HepG2 (cell line): ENCODE measurements around the gene ARL10. TPM values are rescaled to one million over a fixed set of nuclear protein-coding genes. Genes with fewer than 3 reads are reported as not detected.

Experiments used
- ARNTL ChIP-seq: sonication (generic); formaldehyde crosslinking; IDR thresholded peaks from 2 replicates; pipeline ENCODE4 v1.4.0; 2020; ENCODE audit warnings: mild to moderate bottlenecking, missing genetic modification reagents
- MIER3 ChIP-seq: IDR thresholded peaks from 2 replicates; pipeline ENCODE4 v1.6.1; 2016; ENCODE audit warnings: missing compliant biosample characterization, borderline replicate concordance
- ONECUT2 ChIP-seq: sonication (generic); formaldehyde crosslinking; IDR thresholded peaks from 2 replicates; pipeline ENCODE4 v1.4.0; 2020; ENCODE audit warnings: missing genetic modification reagents
- POGZ ChIP-seq: sonication (generic); formaldehyde crosslinking; IDR thresholded peaks from 2 replicates; pipeline ENCODE4 v1.4.0; 2020; ENCODE audit warnings: mild to moderate bottlenecking, missing genetic modification reagents
- SIN3A ChIP-seq: IDR thresholded peaks from 2 replicates; pipeline ENCODE4 v1.6.1; 2011; ENCODE audit warnings: low read depth, mild to moderate bottlenecking, control low read depth, low read length, borderline replicate concordance
- SKI ChIP-seq: fragments of 450-650 bp; IDR thresholded peaks from one replicate; pipeline ENCODE4 v1.6.1; 2018; ENCODE audit warnings: mild to moderate bottlenecking; ENCODE audit not compliant: partially characterized antibody
- STAT5B ChIP-seq: sonication (generic); formaldehyde crosslinking; IDR thresholded peaks from 2 replicates; pipeline ENCODE4 v1.4.0; 2020; ENCODE audit warnings: missing genetic modification reagents
- TBX3 ChIP-seq: fragments of 450-650 bp; IDR thresholded peaks from 2 replicates; pipeline ENCODE4 v1.6.1; 2017; ENCODE audit warnings: antibody characterized with exemption, mild to moderate bottlenecking, inconsistent platforms, borderline replicate concordance
- ZFP82 ChIP-seq: sonication (generic); formaldehyde crosslinking; IDR thresholded peaks from 2 replicates; pipeline ENCODE4 v1.5.1; 2020; ENCODE audit warnings: mild to moderate bottlenecking, missing genetic modification reagents, borderline replicate concordance
- ZKSCAN8 ChIP-seq: IDR thresholded peaks from 2 replicates; pipeline ENCODE4 v1.6.1; 2016; ENCODE audit warnings: borderline replicate concordance, missing genetic modification reagents, missing compliant biosample characterization
- ZNF207 ChIP-seq: fragments of 450-650 bp; IDR thresholded peaks from 2 replicates; pipeline ENCODE4 v1.6.1; 2016; ENCODE audit warnings: antibody characterized with exemption, borderline replicate concordance
- ZNF317 ChIP-seq: sonication (generic); formaldehyde crosslinking; IDR thresholded peaks from 2 replicates; pipeline ENCODE4 v1.5.0; 2020; ENCODE audit warnings: mild to moderate bottlenecking, missing genetic modification reagents
- ZNF737 ChIP-seq: sonication (generic); formaldehyde crosslinking; IDR thresholded peaks from 2 replicates; pipeline ENCODE4 v1.5.0; 2020; ENCODE audit warnings: missing genetic modification reagents, mild to moderate bottlenecking, borderline replicate concordance
- ZNF839 ChIP-seq: sonication (generic); formaldehyde crosslinking; IDR thresholded peaks from 2 replicates; pipeline ENCODE4 v1.4.0; 2020; ENCODE audit warnings: missing genetic modification reagents, mild to moderate bottlenecking, borderline replicate concordance
- polyA plus RNA-seq, 8 experiments: library from polyadenylated mRNA; depleted of rRNA in 3 of 8; stranded (reverse) in 7 of 8; unstranded in 1 of 8; fragments of >200 nt; fragmentation: Illumina TruSeq in 4 of 8; extraction: Trizol in 4 of 8; gene quantifications; 2 replicates each; pipeline versions ENCODE4 v1.2.1 to v1.2.3, GENCODE V29; 2011 to 2016; ENCODE audit warnings: low read depth in 4 of 8, missing spikeins in 1 of 8, mixed read lengths in 1 of 8; ENCODE audit not compliant: insufficient read depth in 1 of 8
- total RNA-seq, 5 experiments: library from RNA; depleted of rRNA; stranded (reverse); fragments of >200 nt; fragmentation: Illumina TruSeq; extraction: Trizol; gene quantifications; 2 replicates each; pipeline ENCODE4 v1.2.3, GENCODE V29; 2016; ENCODE audit warnings: low read depth in 1 of 5
- TF ChIP-seq, protein P1 (sequence below): sonication (generic); formaldehyde crosslinking; IDR thresholded peaks from 2 replicates; pipeline ENCODE4 v1.5.0; 2020; ENCODE audit warnings: missing genetic modification reagents, mild to moderate bottlenecking, borderline replicate concordance
- TF ChIP-seq, protein P2 (sequence below): sonication (generic); formaldehyde crosslinking; conservative IDR thresholded peaks from 2 replicates; pipeline ENCODE4 v1.8.1; 2023; ENCODE audit warnings: missing genetic modification reagents
- TF ChIP-seq, protein P3 (sequence below): sonication (generic); formaldehyde crosslinking; conservative IDR thresholded peaks from 2 replicates; pipeline ENCODE4 v1.4.0; 2020; ENCODE audit warnings: missing genetic modification reagents
- TF ChIP-seq, protein P4 (sequence below): sonication (generic); formaldehyde crosslinking; IDR thresholded peaks from 2 replicates; pipeline ENCODE4 v1.8.1; 2022; ENCODE audit warnings: mild to moderate bottlenecking, missing genetic modification reagents
- TF ChIP-seq, protein P5 (sequence below): sonication (generic); formaldehyde crosslinking; conservative IDR thresholded peaks from 2 replicates; pipeline ENCODE4 v1.8.0; 2022; ENCODE audit warnings: mild to moderate bottlenecking, moderate library complexity, missing genetic modification reagents

ARL10 gene
- total and polyA plus RNA-seq, 2 of the 13 experiments (the other 11 are each of a cell fraction or from before 2014, with no cell fraction given): 0.18 to 0.50 TPM

DNA sequence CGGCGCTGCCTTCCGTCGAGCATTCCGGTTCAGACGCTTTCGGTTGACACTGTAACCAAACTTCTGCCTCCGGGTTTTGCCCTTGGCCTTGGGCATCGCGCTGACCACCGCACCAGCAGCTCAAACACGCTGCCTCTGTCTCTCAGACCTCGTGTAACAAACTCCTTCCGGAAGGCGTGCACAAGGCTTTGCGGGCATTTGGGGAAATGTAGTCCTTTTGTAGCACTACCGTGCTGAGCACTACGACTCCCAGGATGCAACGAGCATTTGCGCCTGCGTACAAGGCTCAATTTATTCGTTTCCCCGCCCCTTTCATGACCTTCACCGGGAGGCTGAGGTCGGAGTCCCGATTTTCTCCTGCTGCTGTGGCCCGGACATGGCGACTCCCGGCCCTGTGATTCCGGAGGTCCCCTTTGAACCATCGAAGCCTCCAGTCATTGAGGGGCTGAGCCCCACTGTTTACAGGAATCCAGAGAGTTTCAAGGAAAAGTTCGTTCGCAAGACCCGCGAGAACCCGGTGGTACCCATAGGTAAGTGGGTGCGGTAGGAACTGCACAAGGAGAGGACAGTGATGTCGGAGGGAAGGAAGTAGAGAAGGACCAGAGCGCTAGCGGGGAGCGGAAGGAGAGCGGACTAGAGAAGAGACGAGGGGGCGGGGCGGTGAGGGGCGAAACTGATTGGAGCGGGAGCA is 23.3 kb downstream of the ARL10 start, which contains the start of the genes HIGD2A and NOP16 (continued):
- no peak for TF ChIP-seq ZNF207
- TF ChIP-seq ONECUT2 (CRISPR knock-in tag): no peak
- peak; percentile 11; the same call in 1 of the 2 replicates for TF ChIP-seq MIER3 (CRISPR knock-in tag)
- TF ChIP-seq, protein P1, sequence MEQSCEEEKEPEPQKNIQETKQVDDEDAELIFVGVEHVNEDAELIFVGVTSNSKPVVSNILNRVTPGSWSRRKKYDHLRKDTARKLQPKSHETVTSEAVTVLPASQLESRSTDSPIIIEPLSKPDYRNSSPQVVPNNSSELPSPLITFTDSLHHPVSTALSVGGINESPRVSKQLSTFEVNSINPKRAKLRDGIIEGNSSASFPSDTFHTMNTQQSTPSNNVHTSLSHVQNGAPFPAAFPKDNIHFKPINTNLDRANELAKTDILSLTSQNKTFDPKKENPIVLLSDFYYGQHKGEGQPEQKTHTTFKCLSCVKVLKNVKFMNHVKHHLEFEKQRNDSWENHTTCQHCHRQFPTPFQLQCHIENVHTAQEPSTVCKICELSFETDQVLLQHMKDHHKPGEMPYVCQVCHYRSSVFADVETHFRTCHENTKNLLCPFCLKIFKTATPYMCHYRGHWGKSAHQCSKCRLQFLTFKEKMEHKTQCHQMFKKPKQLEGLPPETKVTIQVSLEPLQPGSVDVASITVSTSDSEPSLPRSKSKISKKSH (CRISPR knock-in tag): peak; percentile 91
- TF ChIP-seq ZNF839 (CRISPR knock-in tag): peak; percentile 11; the same call in 1 of the 2 replicates
- TF ChIP-seq POGZ (CRISPR knock-in tag): peak; percentile 94
- 0 out of 2 replicates have a peak, but pooled peaks have one; percentile 37 for TF ChIP-seq TBX3
- TF ChIP-seq, protein P2, sequence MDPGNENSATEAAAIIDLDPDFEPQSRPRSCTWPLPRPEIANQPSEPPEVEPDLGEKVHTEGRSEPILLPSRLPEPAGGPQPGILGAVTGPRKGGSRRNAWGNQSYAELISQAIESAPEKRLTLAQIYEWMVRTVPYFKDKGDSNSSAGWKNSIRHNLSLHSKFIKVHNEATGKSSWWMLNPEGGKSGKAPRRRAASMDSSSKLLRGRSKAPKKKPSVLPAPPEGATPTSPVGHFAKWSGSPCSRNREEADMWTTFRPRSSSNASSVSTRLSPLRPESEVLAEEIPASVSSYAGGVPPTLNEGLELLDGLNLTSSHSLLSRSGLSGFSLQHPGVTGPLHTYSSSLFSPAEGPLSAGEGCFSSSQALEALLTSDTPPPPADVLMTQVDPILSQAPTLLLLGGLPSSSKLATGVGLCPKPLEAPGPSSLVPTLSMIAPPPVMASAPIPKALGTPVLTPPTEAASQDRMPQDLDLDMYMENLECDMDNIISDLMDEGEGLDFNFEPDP (CRISPR knock-in tag): peak; percentile 95; the same call in 1 of the 2 replicates
- peak; percentile 96 for TF ChIP-seq SIN3A
- TF ChIP-seq ZFP82 (CRISPR knock-in tag): peak; percentile 73; the same call in 1 of the 2 replicates
- peak; percentile 35; the same call in 1 of the 2 replicates for TF ChIP-seq ZNF317 (CRISPR knock-in tag)
- TF ChIP-seq, protein P3, sequence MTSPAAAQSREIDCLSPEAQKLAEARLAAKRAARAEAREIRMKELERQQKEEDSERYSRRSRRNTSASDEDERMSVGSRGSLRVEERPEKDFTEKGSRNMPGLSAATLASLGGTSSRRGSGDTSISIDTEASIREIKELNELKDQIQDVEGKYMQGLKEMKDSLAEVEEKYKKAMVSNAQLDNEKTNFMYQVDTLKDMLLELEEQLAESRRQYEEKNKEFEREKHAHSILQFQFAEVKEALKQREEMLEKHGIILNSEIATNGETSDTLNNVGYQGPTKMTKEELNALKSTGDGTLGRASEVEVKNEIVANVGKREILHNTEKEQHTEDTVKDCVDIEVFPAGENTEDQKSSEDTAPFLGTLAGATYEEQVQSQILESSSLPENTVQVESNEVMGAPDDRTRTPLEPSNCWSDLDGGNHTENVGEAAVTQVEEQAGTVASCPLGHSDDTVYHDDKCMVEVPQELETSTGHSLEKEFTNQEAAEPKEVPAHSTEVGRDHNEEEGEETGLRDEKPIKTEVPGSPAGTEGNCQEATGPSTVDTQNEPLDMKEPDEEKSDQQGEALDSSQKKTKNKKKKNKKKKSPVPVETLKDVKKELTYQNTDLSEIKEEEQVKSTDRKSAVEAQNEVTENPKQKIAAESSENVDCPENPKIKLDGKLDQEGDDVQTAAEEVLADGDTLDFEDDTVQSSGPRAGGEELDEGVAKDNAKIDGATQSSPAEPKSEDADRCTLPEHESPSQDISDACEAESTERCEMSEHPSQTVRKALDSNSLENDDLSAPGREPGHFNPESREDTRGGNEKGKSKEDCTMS: no peak
- TF ChIP-seq, protein P4, sequence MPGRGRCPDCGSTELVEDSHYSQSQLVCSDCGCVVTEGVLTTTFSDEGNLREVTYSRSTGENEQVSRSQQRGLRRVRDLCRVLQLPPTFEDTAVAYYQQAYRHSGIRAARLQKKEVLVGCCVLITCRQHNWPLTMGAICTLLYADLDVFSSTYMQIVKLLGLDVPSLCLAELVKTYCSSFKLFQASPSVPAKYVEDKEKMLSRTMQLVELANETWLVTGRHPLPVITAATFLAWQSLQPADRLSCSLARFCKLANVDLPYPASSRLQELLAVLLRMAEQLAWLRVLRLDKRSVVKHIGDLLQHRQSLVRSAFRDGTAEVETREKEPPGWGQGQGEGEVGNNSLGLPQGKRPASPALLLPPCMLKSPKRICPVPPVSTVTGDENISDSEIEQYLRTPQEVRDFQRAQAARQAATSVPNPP (CRISPR knock-in tag): no peak
- TF ChIP-seq, protein P5, sequence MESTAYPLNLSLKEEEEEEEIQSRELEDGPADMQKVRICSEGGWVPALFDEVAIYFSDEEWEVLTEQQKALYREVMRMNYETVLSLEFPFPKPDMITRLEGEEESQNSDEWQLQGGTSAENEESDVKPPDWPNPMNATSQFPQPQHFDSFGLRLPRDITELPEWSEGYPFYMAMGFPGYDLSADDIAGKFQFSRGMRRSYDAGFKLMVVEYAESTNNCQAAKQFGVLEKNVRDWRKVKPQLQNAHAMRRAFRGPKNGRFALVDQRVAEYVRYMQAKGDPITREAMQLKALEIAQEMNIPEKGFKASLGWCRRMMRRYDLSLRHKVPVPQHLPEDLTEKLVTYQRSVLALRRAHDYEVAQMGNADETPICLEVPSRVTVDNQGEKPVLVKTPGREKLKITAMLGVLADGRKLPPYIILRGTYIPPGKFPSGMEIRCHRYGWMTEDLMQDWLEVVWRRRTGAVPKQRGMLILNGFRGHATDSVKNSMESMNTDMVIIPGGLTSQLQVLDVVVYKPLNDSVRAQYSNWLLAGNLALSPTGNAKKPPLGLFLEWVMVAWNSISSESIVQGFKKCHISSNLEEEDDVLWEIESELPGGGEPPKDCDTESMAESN (CRISPR knock-in tag): peak; percentile 61; the same call in 1 of the 2 replicates
- no peak for TF ChIP-seq SKI
- TF ChIP-seq ZNF737 (CRISPR knock-in tag): no peak
- TF ChIP-seq STAT5B (CRISPR knock-in tag): 0 out of 2 replicates have a peak, but pooled peaks have one; percentile 73
- peak; percentile 44; the same call in 1 of the 2 replicates for TF ChIP-seq ARNTL (CRISPR knock-in tag)
- TF ChIP-seq ZKSCAN8: peak; percentile 65
